Neuronal stem cell (in vitro differentiated cells): Measurements from ENCODE around the gene ARHGEF28.

Experiments
- DNase-seq: peaks from one replicate; pipeline ENCODE4 v3.0.0-alpha.2; 2013; ENCODE audit warnings: low spot score
- H2AFZ ChIP-seq: one replicate; pipeline ENCODE4 v1.6.1; 2013; ENCODE audit warnings: mild to moderate bottlenecking, low read length, inconsistent platforms
- H2AK5ac ChIP-seq: 2 replicates; pipeline ENCODE4 v1.6.1; 2013; ENCODE audit warnings: low read depth, mild to moderate bottlenecking, inconsistent platforms, low read length, moderate library complexity, mixed read lengths
- H2BK120ac ChIP-seq: 2 replicates; pipeline ENCODE4 v1.6.1; 2013; ENCODE audit warnings: low read depth, mild to moderate bottlenecking, inconsistent platforms, low read length, moderate library complexity, mixed read lengths
- H2BK12ac ChIP-seq: one replicate; pipeline ENCODE4 v1.6.1; 2013; ENCODE audit warnings: low read length, inconsistent platforms
- H2BK15ac ChIP-seq: 2 replicates; pipeline ENCODE4 v1.6.1; 2013; ENCODE audit warnings: mild to moderate bottlenecking, low read length, inconsistent platforms, mixed read lengths
- H2BK5ac ChIP-seq: one replicate; pipeline ENCODE4 v1.6.1; 2013; ENCODE audit warnings: inconsistent platforms, mild to moderate bottlenecking, low read length, moderate library complexity
- H3K14ac ChIP-seq: one replicate; pipeline ENCODE4 v1.6.1; 2013; ENCODE audit warnings: low read length, inconsistent platforms
- H3K18ac ChIP-seq: 2 replicates; pipeline ENCODE4 v1.6.1; 2013; ENCODE audit warnings: low read length, inconsistent platforms
- H3K23ac ChIP-seq: 2 replicates; pipeline ENCODE4 v1.6.1; 2013; ENCODE audit warnings: low read depth, mild to moderate bottlenecking, mixed read lengths, low read length, inconsistent platforms; ENCODE audit not compliant: poor library complexity
- H3K27ac ChIP-seq: replicated peaks from 3 replicates; pipeline ENCODE4 v1.5.1; 2013; ENCODE audit warnings: low read length, inconsistent platforms
- H3K27me3 ChIP-seq, 3 experiments: 2 replicates each; pipeline ENCODE4 v1.6.1; 2013; ENCODE audit warnings: low read length in 3 of 3, mild to moderate bottlenecking in 2 of 3, inconsistent platforms in 1 of 3, low read depth in 1 of 3, mixed read lengths in 1 of 3, moderate library complexity in 1 of 3; ENCODE audit not compliant: control insufficient read depth in 3 of 3, insufficient read depth in 3 of 3
- H3K36me3 ChIP-seq, 2 donors: replicated peaks in 1 of 2; 2 replicates each; pipeline ENCODE4 v1.6.1; 2013; ENCODE audit warnings: low read length in 2 of 2; ENCODE audit not compliant: control insufficient read depth in 2 of 2, insufficient read depth in 2 of 2
- H3K4ac ChIP-seq: 2 replicates; pipeline ENCODE4 v1.6.1; 2013; ENCODE audit warnings: inconsistent platforms, mild to moderate bottlenecking, low read length, moderate library complexity
- H3K4me1 ChIP-seq, 2 donors: 1 replicate in 1 of 2; 2 replicates in 1 of 2; pipeline ENCODE4 v1.6.1; 2013; ENCODE audit warnings: low read length in 2 of 2, low read depth in 1 of 2; ENCODE audit not compliant: control insufficient read depth in 2 of 2, insufficient read depth in 1 of 2
- H3K4me2 ChIP-seq: one replicate; pipeline ENCODE4 v1.6.1; 2013; ENCODE audit warnings: mild to moderate bottlenecking, low read length, inconsistent platforms; ENCODE audit not compliant: insufficient read depth, poor library complexity, severe bottlenecking
- H3K4me3 ChIP-seq, 2 donors: 2 replicates each; pipeline ENCODE4 v1.5.1; 2013; ENCODE audit warnings: low read length in 2 of 2, mild to moderate bottlenecking in 2 of 2, inconsistent platforms in 1 of 2, moderate library complexity in 1 of 2
- H3K79me1 ChIP-seq: one replicate; pipeline ENCODE4 v1.6.1; 2013; ENCODE audit warnings: low read depth, mild to moderate bottlenecking, inconsistent platforms, low read length, moderate library complexity
- H3K9ac ChIP-seq: one replicate; pipeline ENCODE4 v1.6.1; 2013; ENCODE audit warnings: mild to moderate bottlenecking, low read depth, low read length, inconsistent platforms; ENCODE audit not compliant: poor library complexity
- H3K9me3 ChIP-seq, 2 donors: replicated peaks in 1 of 2; 2 replicates each; pipeline versions ENCODE3 to v1.6.1; 2013; ENCODE audit warnings: low read length in 2 of 2, mild to moderate bottlenecking in 2 of 2, inconsistent platforms in 1 of 2, low read depth in 1 of 2, mixed read lengths in 1 of 2, moderate library complexity in 1 of 2; ENCODE audit not compliant: control insufficient read depth in 2 of 2, insufficient read depth in 1 of 2
- H4K8ac ChIP-seq: one replicate; pipeline ENCODE4 v1.6.1; 2013; ENCODE audit warnings: low read depth, mild to moderate bottlenecking, inconsistent platforms, low read length, moderate library complexity
- H4K91ac ChIP-seq: one replicate; pipeline ENCODE4 v1.6.1; 2013; ENCODE audit warnings: low read length, low read depth, mild to moderate bottlenecking, inconsistent platforms; ENCODE audit not compliant: poor library complexity
- WGBS, 2 donors: extraction: QIAGEN DNeasy Blood & Tissue Kit; methylation state at CpG; one replicate each; pipeline ENCODE4 v1.1.7; 2013; ENCODE audit warnings: missing lambda C conversion rate in 2 of 2, mixed read lengths in 1 of 2; ENCODE audit not compliant: insufficient read length in 2 of 2, insufficient replicate concordance in 1 of 2; ENCODE audit errors: extremely low coverage in 2 of 2; 5-methylcytosine and 5-hydroxymethylcytosine counted together

The ARHGEF28 gene

GRCh38 chr5:73950441-73950873 lies 324.5 kb downstream of the ARHGEF28 start:
- no peak overlapping the region for H2AK5ac ChIP-seq
- no peak for DNase-seq
- no peak overlapping the region for H4K8ac ChIP-seq
- no peaks in the 10 kb centered on the region for H3K36me3 ChIP-seq
- no peaks in the 10 kb centered on the region for H3K79me1 ChIP-seq
- peaks cover 0 to 4% of the 10 kb centered on the region in 2 donors for H3K4me1 ChIP-seq
- no peaks in the 10 kb centered on the region for H3K27me3 ChIP-seq
- H2AFZ ChIP-seq: no peak overlapping the region
- no peak overlapping the region for H3K4me2 ChIP-seq
- H3K14ac ChIP-seq: no peak overlapping the region
- H3K4ac ChIP-seq: no peak overlapping the region
- H3K9me3 ChIP-seq: peaks cover 0 to under 1% of the 10 kb centered on the region in 2 donors
- no peak overlapping the region for H3K27ac ChIP-seq
- H3K4me3 ChIP-seq: no peak overlapping the region
- no peak overlapping the region for H3K9ac ChIP-seq
- H2BK15ac ChIP-seq: no peak overlapping the region
- no peak overlapping the region for H2BK5ac ChIP-seq
- H4K91ac ChIP-seq: no peak overlapping the region
- no CpG with 5 or more reads among the region's 3 CpGs for WGBS, 2 donors
- no peak overlapping the region for H3K18ac ChIP-seq
- no peak overlapping the region for H3K23ac ChIP-seq
- no peak overlapping the region for H2BK12ac ChIP-seq
- no peak overlapping the region for H2BK120ac ChIP-seq

- Histone ChIP-seq H3K27me3 (no peaks in the 10 kb centered on the region), H3K79me1 (no peaks in the 10 kb centered on the region), H3K4ac (no peak overlapping the region), H3K4me2 (no peak overlapping the region), H3K9ac (no peak overlapping the region), H2AFZ (no peak overlapping the region), H4K91ac (no peak overlapping the region), H4K8ac (no peak overlapping the region), H2BK12ac (no peak overlapping the region), H3K9me3 (no peaks in the 10 kb centered on the region), H3K4me1 (peaks cover 0 to 4% of the 10 kb centered on the region in 2 donors), H3K27ac (no peak overlapping the region), H3K36me3 (no peaks in the 10 kb centered on the region), H2BK15ac (no peak overlapping the region), H3K18ac (no peak overlapping the region), H2BK120ac (no peak overlapping the region), H2AK5ac (no peak overlapping the region), H2BK5ac (no peak overlapping the region), H3K4me3 (no peak overlapping the region), H3K23ac (no peak overlapping the region), H3K14ac (no peak overlapping the region)
- no CpG with 5 or more reads among the region's 3 CpGs for WGBS, 2 donors
- DNase-seq: no peak
Observed at GRCh38 chr5:73950912-73951430, 325.0 kb downstream of the ARHGEF28 start.

- Histone ChIP-seq H3K79me1 (no peaks in the 10 kb centered on the region), H2BK12ac (no peak overlapping the region), H3K4me3 (no peak overlapping the region), H3K4ac (no peak overlapping the region), H2BK15ac (no peak overlapping the region), H3K4me1 (peaks cover 0 to 3% of the 10 kb centered on the region in 2 donors), H2AFZ (no peak overlapping the region), H3K23ac (no peak overlapping the region), H3K18ac (no peak overlapping the region), H2BK120ac (no peak overlapping the region), H3K36me3 (no peaks in the 10 kb centered on the region), H3K14ac (no peak overlapping the region), H3K9ac (no peak overlapping the region), H3K9me3 (no peaks in the 10 kb centered on the region), H4K91ac (no peak overlapping the region), H3K27ac (no peak overlapping the region), H2BK5ac (no peak overlapping the region), H2AK5ac (no peak overlapping the region), H4K8ac (no peak overlapping the region), H3K27me3 (no peaks in the 10 kb centered on the region), H3K4me2 (no peak overlapping the region)
- WGBS, 2 donors: no CpG with 5 or more reads among the region's 3 CpGs
- no peak for DNase-seq
Observed at GRCh38 chr5:73952872-73953271, 326.9 kb downstream of the ARHGEF28 start.

DNA sequence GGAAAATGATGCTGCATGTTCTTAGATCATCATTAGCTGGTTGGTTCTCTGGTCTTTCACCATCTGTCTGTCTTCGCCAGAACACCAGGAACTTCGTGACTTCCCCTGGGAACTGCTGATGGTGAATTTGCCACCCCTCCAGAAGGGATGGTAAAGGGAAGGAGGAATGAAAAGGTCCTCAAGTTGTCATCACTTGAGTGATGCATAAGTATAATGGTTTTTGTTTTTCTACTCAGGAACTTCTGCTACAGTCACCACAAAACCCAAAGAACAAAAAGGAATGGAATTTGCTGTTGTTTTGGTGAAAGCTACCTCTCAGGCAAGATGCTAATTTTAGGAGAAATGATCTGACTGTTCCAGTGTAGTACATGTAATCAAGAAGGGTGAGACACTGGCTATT lies 328.4 kb downstream of the ARHGEF28 start:
- Histone ChIP-seq H3K9me3 (no peaks in the 10 kb centered on the region), H2BK12ac (no peak overlapping the region), H3K9ac (no peak overlapping the region), H4K91ac (no peak overlapping the region), H2AK5ac (no peak overlapping the region), H3K4ac (no peak overlapping the region), H3K79me1 (no peaks in the 10 kb centered on the region), H2AFZ (no peak overlapping the region), H2BK5ac (no peak overlapping the region), H3K23ac (no peak overlapping the region), H3K4me1 (no peaks in the 10 kb centered on the region), H3K14ac (no peak overlapping the region), H3K18ac (no peak overlapping the region), H2BK120ac (no peak overlapping the region), H3K4me3 (no peak overlapping the region), H3K36me3 (no peaks in the 10 kb centered on the region), H3K4me2 (no peak overlapping the region), H2BK15ac (no peak overlapping the region), H4K8ac (no peak overlapping the region), H3K27me3 (no peaks in the 10 kb centered on the region), H3K27ac (no peak overlapping the region)
- DNase-seq: no peak
- no CpG with 5 or more reads among the region's 2 CpGs for WGBS, 2 donors
